ENCODE results near the gene PKP1.

Gene PKP1

DNA sequence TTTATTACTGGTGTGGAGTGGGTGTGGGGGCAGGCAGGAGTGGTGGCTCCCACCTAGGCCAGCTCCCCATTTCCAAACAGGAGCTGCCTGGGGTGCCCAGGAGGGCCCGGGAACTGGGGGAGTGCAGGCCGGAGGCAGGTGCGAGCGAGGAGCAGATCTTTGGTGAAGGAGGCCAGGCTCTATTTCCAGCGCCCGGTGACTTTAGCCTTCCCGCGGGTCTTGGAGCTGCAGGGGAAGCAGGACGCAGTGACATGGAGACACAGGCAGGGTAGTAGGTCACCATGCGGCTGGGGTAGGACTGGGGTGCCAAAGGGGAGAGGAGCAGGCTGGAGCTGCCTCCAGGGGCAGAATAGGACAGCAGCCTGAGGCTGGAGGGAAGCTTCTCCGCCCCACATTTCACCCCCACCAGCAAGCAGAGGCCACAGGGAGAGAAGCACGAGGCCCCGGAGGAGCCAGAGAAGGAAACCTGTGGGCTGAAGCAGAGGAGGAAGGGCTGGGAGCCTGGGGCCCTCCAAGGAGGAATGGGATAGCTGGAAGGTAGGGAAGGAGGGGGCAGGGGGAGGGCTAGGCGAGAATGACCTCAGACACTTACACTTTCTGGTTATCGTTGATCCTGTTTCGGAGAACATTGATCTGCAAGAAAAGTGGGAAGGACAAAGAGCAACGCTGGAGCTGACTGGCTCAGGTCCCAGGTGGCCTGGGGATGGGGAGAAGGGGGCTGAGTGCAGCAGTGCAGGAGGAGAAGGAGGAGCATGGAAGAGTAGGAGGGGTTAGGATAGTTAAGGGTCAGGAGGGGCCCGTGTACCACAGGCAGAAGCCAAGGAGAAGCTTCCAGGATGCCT, 75.9 kb downstream of the PKP1 start:
- no peak for FAIRE-seq
- DNase-seq (ENCODE audit: insufficient read length, low spot score) = no peak
- TF ChIP-seq CTCF (IDR thresholded peaks at IDR 0.05; ENCODE audit: insufficient read depth, missing control alignments) = no peak

- DNase-seq (ENCODE audit: insufficient read length, low spot score) = no peak
- TF ChIP-seq CTCF (IDR thresholded peaks at IDR 0.05; ENCODE audit: insufficient read depth, missing control alignments) = no peak
- no peak for FAIRE-seq
Observed at GRCh38 chr1:201359873-201360210, 76.5 kb downstream of the PKP1 start.

DNA sequence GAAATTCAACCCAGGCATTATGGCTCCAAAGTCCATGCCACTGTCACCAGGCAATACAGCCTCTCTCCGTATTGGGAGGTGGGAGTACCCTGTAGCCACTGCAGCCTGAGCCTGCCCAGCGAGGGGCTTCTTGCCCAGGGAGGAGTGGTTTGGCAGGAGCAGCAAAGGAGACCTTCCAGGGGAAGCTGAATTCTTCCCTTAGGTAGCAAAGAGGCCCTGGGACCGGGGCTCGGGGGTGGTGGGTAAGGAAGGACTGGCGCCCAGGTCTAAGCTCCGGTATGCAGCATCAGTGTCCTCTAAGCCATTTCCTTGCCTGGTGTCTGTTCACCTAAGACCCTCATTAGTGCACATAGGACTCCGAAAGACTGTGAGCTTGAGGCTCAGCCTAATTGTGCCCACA, 77.2 kb downstream of the PKP1 start:
- no peak for FAIRE-seq
- no peak for DNase-seq (ENCODE audit: insufficient read length, low spot score)
- no peak for TF ChIP-seq CTCF (IDR thresholded peaks at IDR 0.05; ENCODE audit: insufficient read depth, missing control alignments)

GRCh38 chr1:201360901-201361651, 77.8 kb downstream of the PKP1 start:
- DNase-seq (ENCODE audit: insufficient read length, low spot score) = no peak
- no peak for FAIRE-seq
- TF ChIP-seq CTCF (IDR thresholded peaks at IDR 0.05; ENCODE audit: insufficient read depth, missing control alignments) = no peak

DNA sequence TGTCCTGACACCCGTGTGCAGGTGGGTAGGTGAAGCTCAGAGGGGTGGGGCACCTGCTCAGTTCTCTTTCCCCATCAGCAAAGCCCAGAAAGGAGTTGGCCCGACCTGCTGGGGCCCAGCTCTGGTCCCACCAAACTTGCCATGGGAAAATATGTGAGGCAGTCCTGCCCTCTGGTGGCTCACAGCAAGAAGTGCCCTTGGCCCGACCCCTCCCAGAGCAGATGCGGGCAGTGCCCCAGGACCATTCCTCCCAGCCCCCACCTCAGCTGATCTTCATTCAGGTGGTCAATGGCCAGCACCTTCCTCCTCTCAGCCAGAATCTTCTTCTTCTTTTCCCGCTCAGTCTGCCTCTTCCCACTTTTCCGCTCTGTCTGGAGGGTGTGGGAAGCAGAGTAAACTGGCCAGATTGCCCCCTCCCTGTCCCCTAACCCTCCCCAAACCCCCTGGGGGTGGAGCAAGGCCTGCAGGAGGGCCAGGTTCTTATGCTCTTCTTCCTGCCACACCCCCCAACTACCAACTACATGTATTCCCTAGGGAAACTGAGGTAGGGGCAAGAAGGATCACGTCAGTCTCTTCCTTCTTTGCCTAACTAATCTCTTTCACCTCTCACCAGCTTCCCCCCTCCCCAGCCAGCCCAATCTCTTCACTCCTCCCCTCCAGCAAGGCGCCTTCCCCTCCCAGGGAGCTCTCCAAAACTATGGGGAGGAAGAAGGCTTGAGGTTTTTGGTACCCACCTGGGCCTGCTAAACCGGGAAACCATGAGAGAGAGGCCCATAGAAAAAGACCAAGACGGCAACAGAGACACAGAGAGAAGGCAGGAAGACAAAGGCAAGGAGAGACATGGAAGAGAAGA, 78.6 kb downstream of the PKP1 start:
- peak; percentile 97 for TF ChIP-seq CTCF (IDR thresholded peaks at IDR 0.05; ENCODE audit: insufficient read depth, missing control alignments)
- FAIRE-seq = no peak
- peak; percentile 99 for DNase-seq (ENCODE audit: insufficient read length, low spot score)

DNA sequence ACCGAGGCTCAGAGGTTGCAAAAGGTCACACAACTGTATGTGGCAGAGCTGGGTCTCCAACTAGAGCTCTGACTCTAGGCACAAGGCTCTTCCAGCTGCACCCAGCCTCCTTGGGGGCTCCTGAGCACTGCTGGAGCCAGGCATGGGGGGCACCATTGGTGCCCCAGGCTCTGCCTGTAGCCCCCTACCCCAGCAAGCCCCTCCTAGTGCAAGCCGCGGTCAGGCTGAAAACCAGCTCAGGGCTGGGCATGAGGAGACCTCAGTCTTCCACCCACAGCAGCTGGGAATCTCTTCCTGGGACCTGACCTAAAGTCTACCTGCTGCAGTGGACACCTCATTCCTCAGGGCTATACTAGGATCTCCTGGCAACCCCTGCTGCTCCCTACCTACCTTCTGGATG, 79.6 kb downstream of the PKP1 start:
- DNase-seq (ENCODE audit: insufficient read length, low spot score) (no peak), FAIRE-seq (no peak)
- no peak for TF ChIP-seq CTCF (IDR thresholded peaks at IDR 0.05; ENCODE audit: insufficient read depth, missing control alignments)

All from D721Med (cell line).